Hematopoietic multipotent progenitor cell treated with erythropoietin and hydrocortisone succinate and interleukin-3 and kit ligand, for 8 days (in vitro differentiated cells): Measurements from ENCODE around the gene CIC.
"Not testable (repeated sequence)": the region's sequence is repeated elsewhere in the genome, so short reads cannot be mapped to it uniquely, and the experiment has no call there.

Source experiments
- DNase-seq: peaks from one replicate; pipeline ENCODE4 v3.0.0-alpha.2; 2015

Gene CIC

GRCh38 chr19:42255766-42256745, 13.0 kb upstream of the CIC start:
- no peak for DNase-seq

- not testable (repeated sequence) for DNase-seq
Measured at GRCh38 chr19:42257842-42258241, 11.2 kb upstream of the CIC start.

DNA sequence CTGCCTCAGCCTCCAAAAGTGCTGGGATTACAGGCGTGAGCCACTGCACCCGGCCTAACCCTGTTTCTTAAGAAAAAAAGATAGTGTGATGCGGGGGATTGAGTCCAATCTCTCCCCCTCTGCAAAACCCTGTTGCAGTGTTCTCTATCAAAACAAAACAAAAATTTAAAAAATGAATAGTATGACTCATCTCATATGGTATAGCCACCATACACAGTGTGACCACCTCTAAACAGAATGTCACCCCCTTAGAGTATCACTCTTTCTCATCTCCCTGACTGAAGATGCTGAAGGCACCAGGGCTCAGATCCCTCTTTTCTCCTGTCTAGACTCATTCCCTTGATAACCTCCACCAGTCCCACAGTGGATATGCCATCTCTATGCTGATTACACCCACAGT, 7.3 kb upstream of the CIC start:
- DNase-seq: no peak

DNA sequence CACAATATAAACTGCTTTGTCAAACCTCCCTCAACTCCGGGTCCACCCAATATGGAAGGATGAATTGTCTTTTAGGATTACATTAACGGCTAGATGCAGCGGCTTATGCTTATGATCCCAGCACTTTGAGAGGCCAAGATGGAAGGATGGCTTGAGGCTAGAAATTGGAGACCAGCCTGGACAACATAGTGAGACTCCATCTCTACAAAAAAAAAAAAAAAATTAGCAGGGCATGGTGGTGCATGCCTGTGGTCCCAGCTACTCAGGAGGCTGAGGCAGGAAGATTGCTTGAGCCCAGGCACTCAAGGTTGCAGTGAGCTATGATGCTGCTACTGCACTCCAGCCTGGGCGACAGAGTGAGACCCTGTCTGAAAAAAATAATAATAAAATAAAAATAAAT, 2.9 kb upstream of the CIC start:
- not testable (repeated sequence) for DNase-seq

- not testable (repeated sequence) for DNase-seq
Measured at GRCh38 chr19:42266928-42267603, 2.0 kb upstream of the CIC start.

- no peak for DNase-seq
Measured at GRCh38 chr19:42267644-42268141, 1.4 kb upstream of the CIC start.

DNA sequence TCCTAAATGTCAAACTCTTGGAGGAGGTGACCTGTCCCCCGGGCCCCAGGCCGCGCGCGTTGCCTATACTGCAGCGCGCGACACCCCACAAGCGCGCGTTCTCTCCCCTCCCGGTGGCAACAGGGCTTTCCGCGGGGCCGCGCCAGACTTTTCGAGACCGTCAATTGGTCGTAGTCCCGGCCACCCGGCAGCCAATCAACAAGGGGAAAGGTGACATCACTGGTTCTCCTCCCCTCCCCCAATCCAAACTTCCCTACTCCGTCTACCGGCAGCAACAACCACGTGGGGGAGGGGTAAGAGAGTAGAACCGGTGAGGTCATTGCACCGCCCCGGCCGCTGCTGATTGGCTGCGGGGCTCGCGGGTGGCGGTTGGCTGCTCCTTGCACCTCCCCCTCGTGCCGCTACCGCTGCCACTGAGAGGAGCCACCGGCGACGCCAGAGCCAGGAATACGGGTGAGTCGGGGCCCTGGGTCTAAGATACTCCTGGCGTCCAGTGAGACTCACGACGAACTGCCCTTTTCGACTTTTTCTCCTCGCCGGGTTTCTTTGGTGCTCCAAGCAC, 829 bp upstream of the CIC start:
- DNase-seq: peak; percentile 100

- no peak for DNase-seq
Measured at GRCh38 chr19:42269478-42270345, 660 bp downstream of the CIC start.

- peak; percentile 86 for DNase-seq
Measured at GRCh38 chr19:42270346-42271044, 1.4 kb downstream of the CIC start.

- peak; percentile 54 for DNase-seq
Measured at GRCh38 chr19:42271045-42271419, 2.0 kb downstream of the CIC start.

DNA sequence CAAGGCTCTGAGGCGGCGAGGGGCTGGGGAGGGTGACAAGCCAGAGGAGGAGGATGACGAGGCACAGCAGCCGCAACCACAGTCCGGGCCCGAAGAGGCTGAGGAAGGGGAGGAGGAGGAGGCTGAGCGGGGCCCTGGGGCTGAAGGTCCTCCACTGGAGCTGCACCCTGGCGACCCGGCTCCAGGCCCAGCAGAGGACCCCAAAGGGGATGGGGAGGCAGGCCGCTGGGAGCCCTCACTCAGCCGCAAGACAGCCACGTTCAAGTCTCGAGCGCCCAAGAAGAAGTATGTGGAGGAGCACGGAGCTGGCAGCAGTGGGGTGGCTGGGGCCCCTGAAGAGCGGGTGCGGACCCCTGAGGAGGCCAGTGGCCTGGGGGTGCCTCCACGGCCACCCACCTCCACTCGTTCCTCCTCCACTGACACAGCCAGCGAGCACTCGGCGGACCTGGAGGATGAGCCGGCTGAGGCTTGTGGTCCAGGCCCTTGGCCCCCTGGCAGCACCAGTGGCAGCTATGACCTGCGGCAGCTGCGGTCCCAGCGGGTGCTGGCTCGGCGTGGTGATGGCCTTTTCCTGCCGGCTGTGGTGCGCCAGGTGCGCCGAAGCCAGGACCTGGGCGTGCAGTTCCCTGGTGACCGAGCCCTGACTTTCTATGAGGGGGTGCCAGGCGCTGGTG, 2.9 kb downstream of the CIC start:
- no peak for DNase-seq

DNA sequence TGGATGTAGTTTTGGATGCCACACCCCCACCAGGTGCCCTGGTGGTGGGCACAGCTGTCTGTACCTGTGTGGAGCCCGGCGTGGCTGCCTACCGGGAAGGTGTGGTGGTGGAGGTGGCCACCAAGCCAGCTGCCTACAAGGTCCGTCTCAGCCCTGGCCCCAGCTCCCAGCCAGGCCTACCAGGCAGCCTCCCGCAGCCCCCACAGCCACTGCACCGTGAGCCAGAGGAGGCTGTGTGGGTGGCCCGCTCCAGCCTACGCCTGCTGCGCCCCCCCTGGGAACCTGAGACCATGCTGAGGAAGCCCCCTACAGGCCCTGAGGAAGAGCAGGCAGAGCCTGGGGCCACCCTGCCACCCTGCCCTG, 3.5 kb downstream of the CIC start:
- no peak for DNase-seq

GRCh38 chr19:42272989-42273406, 3.9 kb downstream of the CIC start:
- DNase-seq: no peak

- no peak for DNase-seq
Measured at GRCh38 chr19:42273407-42274064, 4.5 kb downstream of the CIC start.

- DNase-seq: no peak
Measured at GRCh38 chr19:42274065-42274682, 5.1 kb downstream of the CIC start.

GRCh38 chr19:42275103-42275502, 6.1 kb downstream of the CIC start:
- no peak for DNase-seq

GRCh38 chr19:42275517-42275916, 6.5 kb downstream of the CIC start:
- no peak for DNase-seq

DNA sequence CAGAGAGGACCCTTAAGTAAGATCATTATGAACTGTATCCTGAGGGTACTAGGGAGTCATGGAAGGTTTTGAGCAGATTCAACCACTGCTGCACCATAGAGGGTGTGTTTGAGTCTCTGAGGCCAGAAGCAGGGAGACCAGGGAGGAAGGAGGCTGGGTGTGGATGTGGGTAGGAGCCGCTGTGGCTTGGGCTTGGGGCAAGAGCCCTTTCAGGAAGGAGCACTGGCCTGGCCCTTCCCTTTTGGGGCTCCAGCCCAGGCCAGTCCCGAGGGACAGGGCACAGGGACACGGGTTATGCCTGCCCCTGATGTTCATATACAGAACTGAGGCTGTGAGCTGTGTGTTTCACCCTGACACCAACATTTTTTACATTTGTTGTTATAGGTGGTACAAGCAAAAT, 7.2 kb downstream of the CIC start:
- DNase-seq: no peak

- DNase-seq: no peak
Measured at GRCh38 chr19:42276821-42277220, 7.8 kb downstream of the CIC start.

DNA sequence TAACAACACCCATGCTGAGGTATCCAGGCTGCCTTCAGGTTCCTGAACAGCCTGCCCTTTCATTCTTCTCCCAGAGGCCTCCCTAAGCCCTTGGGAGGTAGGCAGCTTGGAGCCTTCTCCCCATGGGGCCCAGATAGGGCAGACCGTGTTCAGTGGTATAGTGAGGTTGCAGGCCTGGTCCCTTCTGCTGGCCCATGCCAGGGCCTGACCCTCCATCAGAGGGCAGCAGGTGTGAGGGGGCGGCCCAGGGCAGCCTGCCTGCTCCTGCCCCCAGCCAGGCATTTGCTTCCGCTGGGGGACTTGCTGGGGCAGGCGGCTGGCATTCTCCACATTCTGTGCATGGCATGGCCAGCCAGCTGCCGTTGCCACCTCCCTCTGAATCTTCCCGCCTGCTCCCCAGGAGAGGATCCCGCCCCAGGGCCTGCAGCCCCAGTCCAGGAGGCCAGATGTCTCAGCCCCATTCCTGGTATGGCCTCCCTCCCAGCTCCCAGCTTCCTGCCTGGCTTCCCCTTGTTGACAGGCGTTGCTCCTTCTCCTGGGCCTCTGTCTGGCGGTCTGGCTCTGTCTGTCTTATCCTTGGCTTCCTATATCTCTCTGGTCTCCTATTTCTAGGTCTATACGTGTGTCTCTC, 8.9 kb downstream of the CIC start:
- no peak for DNase-seq
